LHCN-M2 (cell line): ENCODE measurements around the gene TRPM3. TPM values are rescaled to one million over a fixed set of nuclear protein-coding genes. Genes with fewer than 3 reads are reported as not detected.

Experiments used
- DNase-seq: peaks from one replicate; pipeline ENCODE4 v3.0.0-alpha.2; 2012; ENCODE audit warnings: low read depth
- total RNA-seq: library from RNA; depleted of rRNA; stranded (reverse); fragments of >200 nt; gene quantifications from 2 replicates; pipeline ENCODE4 v1.2.3, GENCODE V29; 2014

The TRPM3 gene
- total RNA-seq, 1 experiment from 2014 or later, result 3.4 TPM

DNA sequence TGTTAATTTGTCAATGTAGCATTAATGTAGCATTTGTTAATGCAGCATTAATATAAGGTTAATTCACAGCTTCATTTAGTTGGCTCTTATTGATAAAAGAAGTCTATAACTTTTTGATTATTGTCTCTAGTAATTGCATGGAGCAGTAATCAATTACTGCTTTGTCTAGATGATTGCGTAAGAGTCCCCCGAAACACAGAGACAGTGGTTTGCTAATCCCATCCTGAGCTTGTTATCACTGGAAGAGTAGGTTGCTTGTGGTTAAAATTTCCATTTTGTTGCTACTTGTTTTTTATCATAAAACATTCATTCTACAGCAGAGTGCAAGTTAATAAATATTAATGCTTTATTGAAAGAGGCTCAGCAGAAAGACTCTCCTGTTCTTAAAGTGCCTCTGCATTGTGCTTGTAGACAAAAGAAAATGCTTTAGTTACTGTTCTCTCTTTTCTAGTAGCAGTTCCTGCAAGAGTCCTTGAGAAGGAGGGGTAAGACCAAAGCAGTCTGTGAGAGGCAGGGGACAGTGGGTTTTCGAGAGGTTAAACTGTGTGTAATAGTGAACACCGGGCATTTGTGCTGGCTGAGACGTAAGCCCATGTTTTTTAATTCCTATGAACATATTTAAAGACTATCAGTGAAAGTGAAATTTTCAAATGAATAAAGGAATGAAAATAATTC, 291.7 kb downstream of the TRPM3 start:
- no peak for DNase-seq

DNA sequence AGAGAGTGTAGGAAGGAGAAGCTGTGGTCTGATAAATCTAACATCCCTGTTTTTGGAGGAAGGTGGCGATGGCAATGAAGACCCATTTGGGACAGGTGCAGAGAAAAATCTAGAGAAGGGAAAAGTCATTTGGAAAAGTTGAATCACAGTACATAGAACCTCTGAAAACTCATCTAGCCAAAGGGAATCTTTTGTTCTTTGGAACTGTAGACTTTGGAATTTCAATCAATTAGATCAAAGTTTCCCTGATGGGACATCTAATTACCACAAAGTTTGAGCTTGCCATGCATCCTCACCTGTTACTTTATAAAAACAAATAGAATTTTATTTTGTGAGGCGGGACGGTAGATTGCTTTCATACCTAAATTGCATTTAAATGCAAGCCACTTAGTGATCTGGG, 294.9 kb downstream of the TRPM3 start:
- DNase-seq, result no peak

DNA sequence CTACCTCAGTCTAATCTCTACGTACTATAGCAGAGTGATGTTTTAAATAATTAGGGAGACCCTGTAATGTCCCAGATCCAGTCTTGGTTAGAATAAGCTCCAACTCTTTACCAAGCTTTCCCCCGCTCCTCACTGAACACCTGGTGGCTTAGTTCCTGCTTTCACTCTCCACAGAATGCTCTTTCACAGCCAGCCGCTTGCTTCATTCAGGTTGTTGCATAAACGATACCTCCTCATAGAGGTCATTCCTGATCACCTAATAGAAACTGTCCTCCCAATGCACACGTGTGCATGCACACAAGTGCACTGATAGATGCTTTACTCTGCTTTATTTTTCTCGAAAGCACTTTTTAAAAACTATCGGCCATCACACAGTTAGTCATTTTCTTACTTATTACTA, 298.1 kb downstream of the TRPM3 start:
- DNase-seq, result no peak

DNA sequence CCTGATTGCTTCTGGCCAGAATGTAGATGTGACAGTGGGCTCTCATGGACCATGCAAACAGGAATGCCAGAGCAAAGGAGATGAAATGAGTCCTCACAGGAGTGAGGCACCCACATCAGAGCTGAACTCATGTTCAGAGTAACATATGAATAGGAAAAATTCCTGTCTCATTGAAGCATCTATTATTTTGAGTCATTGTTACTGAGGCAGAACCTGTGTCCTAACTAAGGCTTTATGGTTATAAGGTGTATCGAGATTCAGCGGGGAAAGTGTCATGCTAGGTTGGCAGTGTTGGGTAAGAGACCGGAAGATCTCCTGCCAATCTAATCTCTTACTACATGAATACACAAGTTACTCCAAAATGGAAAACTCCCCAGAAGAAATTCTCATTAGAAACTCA, 304.1 kb downstream of the TRPM3 start:
- DNase-seq, result no peak

DNA sequence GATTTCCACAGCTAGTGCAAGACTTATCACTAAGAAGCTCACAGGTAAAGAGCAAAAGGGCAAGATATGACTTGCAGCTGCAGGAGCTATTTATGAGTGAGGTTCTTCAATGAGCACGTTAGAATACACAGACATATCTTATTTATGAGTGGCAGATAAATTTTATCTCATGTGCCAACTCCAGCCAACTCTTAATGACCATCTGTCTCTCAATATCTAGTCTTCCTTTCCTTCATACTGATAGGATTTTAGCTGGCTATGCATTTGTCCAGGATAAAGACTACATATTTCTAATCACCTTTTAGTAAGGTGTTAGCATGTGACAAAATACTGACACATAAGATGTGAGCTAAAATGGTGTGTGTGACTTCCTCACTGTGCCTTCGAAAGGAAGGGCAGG, 304.5 kb downstream of the TRPM3 start:
- no peak for DNase-seq

DNA sequence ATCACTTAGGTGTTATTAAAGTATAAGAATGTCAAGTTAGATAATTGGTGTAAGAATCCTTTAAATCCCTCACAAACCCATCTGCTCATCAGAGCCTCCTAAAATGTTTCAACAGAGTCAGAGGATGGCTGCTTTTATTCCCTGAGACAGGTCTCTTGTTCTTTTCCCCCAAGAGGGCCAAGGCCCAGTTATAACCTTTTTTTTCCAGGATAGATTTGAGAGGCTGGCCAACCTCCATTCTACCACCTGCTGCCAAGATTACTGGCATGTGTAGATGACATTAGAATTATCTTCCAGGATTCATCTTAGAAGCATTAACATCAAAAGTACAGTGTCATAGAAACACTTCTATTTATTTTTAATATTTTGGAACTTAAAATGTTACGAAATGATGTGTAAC, 305.1 kb downstream of the TRPM3 start:
- no peak for DNase-seq

DNA sequence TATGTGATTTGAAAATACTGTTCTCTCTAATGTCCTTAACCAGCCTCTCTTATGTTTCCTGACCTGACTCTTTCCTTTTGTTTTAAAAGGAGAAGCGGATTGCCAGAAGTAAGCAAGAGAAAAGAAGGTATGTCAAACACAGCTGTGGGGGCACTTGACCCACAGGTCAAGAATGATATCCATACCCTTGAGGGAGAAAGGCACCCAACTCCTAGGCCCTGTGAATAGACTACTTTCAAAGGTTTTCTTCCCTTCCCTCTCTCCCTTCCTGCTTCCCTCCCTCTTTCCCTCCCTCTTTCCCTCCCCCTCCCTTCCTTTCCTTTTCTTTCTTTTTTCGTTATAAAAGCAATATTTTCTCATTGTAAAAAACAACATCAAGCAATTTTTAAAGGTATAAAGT, 306.8 kb downstream of the TRPM3 start:
- no peak for DNase-seq

DNA sequence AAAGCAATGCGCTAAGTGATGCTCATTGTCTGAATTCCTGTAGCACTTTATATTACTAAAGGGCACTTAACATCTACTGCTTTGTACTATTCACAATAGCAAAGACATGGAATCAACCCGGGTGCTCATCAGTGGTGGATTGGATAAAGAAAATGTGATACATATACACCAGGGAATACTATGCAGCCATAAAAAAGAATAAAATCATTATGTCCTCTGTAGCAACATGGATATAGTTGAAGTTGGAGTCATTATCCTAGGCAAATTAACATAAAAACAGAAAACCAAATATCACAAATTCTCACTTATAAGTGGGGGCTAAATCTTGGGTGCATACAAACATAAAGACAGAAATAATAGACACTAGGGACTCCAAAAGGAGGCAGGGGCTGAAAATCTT, 308.3 kb downstream of the TRPM3 start:
- DNase-seq, result no peak

DNA sequence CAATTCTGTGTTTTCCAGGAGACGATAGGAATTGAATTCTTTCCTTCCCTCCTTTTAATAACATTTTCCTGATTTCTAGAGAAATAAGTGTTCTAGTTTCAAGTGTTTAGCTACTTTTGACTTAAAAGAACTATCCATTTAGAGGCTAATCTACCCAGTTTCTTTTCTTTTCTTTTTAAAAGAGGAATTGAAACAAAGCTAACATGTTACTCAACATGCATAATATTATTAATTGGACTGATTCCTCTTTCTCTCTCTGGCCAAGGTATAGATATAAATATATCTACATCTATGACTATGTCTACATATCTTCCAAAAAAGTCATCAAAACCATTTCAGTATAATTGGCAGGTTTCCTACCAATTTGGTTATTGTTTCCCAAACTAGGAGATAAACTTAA, 309.8 kb downstream of the TRPM3 start:
- DNase-seq, result no peak

DNA sequence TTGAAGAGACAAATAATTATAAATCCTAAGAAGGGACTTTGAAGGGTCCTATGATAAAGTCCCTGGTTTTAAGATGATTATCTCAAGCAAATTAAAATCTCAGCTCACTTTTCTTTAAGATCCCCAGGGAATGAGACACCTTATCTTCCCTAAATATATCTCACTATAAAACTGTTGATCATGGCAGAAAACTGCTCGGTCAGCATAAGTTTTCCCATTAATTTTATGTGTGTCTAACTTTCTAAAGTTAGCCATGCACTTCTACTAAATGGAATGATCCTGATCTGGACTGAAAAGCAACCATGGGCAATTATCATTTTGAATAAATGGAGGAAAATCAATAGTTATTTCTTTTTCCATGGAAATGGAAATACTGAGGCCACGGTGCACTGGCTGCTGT, 314.5 kb downstream of the TRPM3 start:
- no peak for DNase-seq

DNA sequence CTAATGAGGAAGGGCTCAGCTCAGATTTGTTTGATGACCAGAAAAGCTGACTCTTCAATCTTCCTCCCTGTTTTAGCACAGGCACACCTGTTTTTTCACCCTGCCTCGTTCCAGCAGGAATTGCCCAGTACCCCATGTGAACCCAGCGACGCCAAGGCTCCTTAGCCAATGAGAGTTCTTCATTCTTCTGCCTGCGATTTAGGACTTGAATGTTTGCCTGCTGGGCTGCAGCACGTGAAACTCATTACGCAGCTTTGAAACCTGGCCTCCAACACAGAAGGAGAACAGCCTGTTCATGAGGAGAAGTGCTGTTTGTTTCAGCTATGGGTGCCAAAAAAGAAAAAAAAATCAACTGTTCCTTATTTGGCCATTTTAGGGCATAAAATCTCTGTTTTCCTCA, 315.5 kb downstream of the TRPM3 start:
- DNase-seq, result no peak

DNA sequence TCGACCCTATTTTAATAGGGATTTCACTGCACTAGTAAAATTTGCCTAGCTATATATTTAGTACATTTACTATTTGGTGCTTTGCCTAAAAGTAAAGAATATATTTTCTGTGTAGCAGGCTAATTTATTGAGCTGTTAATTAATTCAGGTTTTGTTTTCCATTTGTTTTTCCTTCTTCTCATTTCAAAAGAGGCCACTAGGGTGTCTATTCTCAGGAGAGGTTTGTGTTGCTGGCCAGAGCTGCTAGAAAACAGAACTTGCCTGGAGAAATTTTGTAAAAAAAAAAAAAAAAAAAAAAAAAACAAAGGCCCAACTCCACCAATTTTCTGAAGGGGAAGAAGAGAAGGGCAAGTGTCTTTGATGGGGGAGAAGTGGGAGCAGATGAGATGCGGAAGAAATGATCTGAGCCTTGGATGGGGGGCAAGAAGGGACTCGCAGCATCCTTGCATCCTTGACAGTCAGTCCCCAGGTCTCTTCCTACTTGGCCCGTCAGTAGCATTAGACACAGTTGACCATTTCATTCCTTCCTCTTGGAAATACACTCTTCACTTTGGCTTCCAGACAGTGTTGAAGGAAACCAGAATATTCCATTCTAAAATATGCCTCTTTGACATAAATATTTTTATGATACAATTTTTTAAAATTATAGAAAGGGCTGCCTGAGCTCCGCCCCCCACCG, 318.5 kb downstream of the TRPM3 start:
- DNase-seq, result no peak

DNA sequence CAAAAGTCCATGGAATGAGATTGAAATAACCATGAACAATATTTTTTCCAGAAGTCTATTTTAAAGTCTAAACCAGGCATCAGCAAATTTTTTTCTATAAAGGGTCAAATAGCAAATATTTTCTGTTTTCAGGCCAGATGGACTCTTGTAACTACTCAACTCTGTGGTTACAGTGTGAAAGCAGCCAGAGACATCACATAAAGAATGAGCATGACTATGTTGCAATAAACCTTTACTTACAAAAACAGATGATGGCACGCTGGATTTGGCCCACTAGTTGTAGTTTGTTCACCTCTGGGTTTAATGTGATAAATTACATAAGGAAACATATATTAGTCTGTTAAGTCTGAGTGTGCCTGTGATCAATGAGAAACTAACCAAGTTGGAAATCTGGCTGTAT, 319.2 kb downstream of the TRPM3 start:
- peak; percentile 58 for DNase-seq

DNA sequence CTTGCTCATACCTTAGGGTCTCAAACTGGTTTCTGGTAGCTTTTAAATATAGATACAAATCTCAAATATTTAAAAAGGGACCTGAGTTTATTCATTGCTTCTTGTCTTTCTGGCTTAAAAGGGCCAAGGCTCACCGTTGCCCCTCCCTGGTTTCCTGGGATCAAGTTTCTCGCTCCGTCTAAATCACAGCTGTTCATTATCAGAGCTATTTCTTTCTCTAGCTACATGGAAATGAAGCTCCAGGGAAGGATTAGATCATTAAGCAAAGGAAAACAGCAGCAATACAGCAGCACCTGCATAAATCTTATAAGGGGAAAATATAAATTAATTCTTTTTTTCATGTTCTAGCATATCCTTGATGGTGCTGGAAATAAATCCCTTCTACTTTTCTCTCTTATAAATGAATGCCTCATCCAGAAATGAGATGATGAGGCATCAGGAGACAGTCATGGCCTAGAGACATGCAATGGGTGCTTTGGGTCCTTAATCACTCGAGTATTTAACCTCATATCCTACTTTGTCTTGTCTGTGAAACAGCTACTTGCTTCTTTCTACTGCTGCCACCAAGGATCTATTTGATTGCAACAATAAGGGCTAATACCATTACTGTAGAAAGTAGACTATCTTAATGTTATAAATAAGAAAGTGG, 320.1 kb downstream of the TRPM3 start:
- no peak for DNase-seq

DNA sequence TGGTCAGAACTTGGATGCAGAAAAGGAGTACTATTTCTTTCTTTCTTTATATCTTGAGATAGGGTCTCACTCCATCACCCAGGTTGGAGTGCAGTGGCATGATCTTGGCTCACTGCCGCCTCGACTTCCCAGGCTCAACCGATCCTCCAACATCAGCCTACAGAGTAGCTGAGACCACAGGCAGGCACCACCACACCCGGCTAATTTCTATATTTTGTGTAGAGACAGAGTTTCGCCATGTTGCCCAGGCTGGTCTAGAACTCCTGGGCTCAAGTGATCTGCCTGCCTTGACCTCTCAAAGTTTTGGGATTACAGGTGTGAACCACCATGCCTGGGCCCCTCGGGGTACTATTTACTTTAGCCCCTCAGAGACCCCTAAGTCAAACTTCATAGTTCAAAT, 323.4 kb downstream of the TRPM3 start:
- DNase-seq, result no peak

DNA sequence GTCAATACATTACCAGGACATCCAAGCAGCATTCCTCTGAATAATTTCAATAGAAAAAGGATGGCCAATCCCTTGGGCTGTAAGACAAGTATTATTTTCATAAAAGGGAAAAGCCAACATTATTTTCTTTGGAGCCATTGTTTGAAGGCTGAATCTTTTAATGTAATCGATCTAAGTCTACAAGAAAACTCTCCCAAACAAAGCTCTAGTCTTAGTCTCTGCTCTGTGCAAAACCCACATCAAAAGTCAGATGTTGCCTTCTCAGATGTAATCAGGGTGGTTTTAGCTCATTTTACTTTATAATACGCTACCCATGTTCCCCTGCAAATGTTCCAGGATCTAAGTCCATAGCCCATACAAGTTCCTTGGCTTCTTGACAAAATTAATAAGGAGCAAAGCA, 325.6 kb downstream of the TRPM3 start:
- DNase-seq, result no peak

DNA sequence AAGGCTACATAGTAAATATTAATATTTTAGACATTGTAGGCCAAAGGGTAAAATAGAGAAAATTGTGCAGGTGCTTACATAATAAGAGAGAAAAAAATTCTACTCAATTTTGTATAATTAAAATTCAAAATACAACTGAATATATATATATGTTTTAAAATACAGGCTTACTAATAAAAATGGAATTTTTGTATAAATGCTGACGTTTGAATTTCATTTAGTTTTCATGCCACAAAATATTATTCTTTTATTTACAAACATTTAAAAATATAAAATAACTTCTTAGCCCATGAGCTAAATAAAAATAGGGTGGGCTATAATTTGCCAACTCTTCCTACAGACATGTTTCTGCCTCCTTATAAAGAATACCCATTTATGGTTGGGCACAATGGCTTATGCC, 328.6 kb downstream of the TRPM3 start:
- DNase-seq, result no peak

DNA sequence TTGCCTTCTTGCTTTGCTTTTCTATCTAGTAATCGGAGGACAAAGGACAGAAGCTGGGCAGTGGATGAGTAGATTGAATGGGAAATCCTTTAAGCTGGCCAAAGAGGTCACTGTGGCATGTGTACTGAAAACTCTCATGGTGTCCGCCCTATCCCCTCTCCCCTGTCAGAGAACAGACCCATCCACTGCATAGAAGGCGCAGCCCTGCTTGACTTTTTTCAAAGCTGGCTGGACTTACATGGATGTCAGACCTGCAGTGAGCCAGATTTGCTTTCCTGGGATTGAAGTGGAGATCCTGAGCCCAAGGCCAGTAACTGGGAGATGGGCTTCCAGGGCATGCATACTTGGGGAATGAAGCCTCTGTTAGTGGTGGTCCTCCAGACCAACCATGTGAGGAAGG, 329.5 kb downstream of the TRPM3 start:
- no peak for DNase-seq

DNA sequence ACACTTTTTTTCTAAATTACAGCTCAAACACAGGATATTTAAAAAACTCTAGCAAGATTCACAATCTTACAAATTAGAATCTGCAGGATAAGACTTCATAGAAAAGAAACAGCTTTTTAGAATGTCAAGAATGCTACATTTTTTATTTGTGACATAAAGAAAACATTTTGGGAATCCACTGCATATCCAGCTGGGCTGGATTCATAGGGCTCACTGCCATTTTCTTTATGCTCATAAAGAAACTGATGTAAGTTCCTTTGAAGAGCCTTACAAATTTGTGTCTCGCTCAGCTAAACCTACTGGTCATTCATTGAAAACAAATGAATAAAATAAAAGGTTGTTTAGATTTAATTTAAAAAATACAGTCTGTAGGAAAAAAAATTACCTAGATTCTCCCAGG, 332.3 kb downstream of the TRPM3 start:
- no peak for DNase-seq

DNA sequence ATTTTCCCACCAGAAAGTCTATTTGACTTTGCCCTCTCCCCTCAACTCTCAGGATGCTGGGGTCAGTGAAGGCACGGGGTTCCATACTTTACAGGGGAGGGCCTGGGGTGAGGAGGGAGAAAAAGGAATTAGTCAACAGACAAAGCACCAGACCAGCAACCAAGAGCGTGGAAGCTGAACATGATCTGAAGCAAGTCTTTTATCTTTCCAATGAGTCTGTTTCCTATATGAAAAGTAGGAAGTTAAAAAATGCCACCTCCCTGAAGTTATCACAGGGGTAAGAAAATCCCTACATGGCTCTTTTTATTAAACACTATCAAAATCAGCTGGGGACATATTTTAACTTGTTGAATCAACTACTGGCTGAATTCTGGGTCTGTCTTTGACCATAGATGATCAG, 337.0 kb downstream of the TRPM3 start:
- DNase-seq, result no peak

DNA sequence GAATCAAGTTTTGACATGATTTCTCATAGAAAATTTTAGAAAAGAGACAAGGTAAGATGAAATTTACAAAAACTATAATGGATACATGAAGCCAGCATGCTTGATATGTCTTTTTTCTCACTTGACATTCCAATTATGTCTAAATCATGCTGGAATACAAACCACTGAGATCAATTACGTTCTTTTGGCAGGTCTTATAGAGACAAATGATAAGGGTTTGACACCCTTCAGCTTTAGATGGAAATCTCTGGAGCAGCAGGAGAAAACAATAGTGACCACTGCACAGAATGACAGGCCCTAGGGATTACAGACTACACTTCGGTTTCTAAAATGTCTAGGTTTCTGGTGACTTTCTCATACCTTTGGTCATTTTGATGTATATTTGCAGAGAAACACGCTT, 342.9 kb downstream of the TRPM3 start:
- DNase-seq, result no peak

DNA sequence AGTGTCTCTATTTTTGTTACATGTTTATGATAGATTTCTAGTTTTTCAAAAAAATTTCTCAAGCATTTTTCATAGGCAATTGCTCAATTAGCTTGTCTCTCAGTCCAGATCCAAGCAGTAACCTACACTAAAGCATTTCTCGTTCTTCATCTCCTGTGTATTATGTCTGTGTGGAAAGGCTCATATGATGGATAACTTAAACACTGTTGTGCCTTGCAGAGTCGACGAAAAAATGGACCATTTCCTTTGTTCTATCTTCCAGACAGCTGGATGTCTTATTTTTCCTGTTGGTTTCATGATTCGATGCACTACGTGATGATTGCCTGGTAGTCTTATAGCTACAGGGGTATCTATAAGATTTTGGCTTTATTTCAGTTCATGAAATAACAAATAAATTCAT, 347.8 kb downstream of the TRPM3 start:
- DNase-seq, result no peak

DNA sequence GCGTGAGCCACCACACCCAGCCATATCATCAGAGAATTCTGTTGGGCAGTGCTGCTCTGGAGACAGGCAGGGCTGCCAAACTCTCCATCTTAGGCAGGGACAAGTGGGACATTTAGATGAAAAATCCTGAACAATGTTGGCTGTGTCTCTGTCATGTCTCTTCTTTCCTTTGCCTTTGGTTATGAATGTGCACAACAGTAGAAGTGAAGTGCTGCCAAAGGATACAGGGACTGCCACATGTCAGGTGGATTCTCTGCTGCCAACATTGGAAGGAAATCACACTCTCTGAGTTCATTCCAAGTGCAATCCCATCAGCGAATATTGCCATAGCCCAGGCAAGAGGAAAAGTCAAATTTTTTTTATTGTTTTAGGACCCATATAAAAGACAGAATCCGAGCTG, 348.8 kb downstream of the TRPM3 start:
- DNase-seq, result no peak
